ENCODE data around the gene EPC2.

DNA sequence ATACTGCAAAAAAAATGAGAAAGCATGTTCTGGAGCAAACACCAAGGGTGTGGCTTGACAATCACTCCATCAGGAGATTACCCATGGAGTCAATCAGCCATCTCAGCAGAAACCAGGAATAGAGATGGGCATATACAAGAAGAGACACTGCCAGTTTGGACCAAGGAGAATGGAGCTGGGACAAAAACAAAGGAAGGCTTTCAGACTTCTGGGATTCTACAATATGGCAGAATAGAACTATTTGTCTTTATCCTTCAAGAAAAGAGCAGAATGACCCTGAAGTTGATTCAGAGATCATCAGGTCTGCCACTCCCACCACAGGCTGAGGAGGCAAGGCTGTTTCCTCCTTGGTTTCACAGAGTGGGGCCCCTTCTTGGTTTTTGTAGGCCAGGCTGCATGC lies 182.2 kb downstream of the EPC2 start:
- TF ChIP-seq, protein P1, sequence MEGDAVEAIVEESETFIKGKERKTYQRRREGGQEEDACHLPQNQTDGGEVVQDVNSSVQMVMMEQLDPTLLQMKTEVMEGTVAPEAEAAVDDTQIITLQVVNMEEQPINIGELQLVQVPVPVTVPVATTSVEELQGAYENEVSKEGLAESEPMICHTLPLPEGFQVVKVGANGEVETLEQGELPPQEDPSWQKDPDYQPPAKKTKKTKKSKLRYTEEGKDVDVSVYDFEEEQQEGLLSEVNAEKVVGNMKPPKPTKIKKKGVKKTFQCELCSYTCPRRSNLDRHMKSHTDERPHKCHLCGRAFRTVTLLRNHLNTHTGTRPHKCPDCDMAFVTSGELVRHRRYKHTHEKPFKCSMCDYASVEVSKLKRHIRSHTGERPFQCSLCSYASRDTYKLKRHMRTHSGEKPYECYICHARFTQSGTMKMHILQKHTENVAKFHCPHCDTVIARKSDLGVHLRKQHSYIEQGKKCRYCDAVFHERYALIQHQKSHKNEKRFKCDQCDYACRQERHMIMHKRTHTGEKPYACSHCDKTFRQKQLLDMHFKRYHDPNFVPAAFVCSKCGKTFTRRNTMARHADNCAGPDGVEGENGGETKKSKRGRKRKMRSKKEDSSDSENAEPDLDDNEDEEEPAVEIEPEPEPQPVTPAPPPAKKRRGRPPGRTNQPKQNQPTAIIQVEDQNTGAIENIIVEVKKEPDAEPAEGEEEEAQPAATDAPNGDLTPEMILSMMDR (IDR thresholded peaks at IDR 0.05): no peak
- no peak for TF ChIP-seq NR1H2 (CRISPR knock-in tag; IDR thresholded peaks at IDR 0.05)
- TF ChIP-seq, protein P2, sequence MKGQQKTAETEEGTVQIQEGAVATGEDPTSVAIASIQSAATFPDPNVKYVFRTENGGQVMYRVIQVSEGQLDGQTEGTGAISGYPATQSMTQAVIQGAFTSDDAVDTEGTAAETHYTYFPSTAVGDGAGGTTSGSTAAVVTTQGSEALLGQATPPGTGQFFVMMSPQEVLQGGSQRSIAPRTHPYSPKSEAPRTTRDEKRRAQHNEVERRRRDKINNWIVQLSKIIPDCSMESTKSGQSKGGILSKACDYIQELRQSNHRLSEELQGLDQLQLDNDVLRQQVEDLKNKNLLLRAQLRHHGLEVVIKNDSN (CRISPR knock-in tag; IDR thresholded peaks at IDR 0.05): no peak
- TF ChIP-seq MYBL2 (CRISPR knock-in tag; IDR thresholded peaks at IDR 0.05): no peak
- TF ChIP-seq SMAD3 (CRISPR knock-in tag; IDR thresholded peaks at IDR 0.05; ENCODE audit: borderline replicate concordance): no peak
- TF ChIP-seq, protein P3, sequence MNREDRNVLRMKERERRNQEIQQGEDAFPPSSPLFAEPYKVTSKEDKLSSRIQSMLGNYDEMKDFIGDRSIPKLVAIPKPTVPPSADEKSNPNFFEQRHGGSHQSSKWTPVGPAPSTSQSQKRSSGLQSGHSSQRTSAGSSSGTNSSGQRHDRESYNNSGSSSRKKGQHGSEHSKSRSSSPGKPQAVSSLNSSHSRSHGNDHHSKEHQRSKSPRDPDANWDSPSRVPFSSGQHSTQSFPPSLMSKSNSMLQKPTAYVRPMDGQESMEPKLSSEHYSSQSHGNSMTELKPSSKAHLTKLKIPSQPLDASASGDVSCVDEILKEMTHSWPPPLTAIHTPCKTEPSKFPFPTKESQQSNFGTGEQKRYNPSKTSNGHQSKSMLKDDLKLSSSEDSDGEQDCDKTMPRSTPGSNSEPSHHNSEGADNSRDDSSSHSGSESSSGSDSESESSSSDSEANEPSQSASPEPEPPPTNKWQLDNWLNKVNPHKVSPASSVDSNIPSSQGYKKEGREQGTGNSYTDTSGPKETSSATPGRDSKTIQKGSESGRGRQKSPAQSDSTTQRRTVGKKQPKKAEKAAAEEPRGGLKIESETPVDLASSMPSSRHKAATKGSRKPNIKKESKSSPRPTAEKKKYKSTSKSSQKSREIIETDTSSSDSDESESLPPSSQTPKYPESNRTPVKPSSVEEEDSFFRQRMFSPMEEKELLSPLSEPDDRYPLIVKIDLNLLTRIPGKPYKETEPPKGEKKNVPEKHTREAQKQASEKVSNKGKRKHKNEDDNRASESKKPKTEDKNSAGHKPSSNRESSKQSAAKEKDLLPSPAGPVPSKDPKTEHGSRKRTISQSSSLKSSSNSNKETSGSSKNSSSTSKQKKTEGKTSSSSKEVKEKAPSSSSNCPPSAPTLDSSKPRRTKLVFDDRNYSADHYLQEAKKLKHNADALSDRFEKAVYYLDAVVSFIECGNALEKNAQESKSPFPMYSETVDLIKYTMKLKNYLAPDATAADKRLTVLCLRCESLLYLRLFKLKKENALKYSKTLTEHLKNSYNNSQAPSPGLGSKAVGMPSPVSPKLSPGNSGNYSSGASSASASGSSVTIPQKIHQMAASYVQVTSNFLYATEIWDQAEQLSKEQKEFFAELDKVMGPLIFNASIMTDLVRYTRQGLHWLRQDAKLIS (CRISPR knock-in tag; IDR thresholded peaks at IDR 0.05; ENCODE audit: borderline replicate concordance): no peak
- TF ChIP-seq GRHL2 (CRISPR knock-in tag; IDR thresholded peaks at IDR 0.05; ENCODE audit: insufficient replicate concordance, severe bottlenecking): no peak
- TF ChIP-seq, protein P4, sequence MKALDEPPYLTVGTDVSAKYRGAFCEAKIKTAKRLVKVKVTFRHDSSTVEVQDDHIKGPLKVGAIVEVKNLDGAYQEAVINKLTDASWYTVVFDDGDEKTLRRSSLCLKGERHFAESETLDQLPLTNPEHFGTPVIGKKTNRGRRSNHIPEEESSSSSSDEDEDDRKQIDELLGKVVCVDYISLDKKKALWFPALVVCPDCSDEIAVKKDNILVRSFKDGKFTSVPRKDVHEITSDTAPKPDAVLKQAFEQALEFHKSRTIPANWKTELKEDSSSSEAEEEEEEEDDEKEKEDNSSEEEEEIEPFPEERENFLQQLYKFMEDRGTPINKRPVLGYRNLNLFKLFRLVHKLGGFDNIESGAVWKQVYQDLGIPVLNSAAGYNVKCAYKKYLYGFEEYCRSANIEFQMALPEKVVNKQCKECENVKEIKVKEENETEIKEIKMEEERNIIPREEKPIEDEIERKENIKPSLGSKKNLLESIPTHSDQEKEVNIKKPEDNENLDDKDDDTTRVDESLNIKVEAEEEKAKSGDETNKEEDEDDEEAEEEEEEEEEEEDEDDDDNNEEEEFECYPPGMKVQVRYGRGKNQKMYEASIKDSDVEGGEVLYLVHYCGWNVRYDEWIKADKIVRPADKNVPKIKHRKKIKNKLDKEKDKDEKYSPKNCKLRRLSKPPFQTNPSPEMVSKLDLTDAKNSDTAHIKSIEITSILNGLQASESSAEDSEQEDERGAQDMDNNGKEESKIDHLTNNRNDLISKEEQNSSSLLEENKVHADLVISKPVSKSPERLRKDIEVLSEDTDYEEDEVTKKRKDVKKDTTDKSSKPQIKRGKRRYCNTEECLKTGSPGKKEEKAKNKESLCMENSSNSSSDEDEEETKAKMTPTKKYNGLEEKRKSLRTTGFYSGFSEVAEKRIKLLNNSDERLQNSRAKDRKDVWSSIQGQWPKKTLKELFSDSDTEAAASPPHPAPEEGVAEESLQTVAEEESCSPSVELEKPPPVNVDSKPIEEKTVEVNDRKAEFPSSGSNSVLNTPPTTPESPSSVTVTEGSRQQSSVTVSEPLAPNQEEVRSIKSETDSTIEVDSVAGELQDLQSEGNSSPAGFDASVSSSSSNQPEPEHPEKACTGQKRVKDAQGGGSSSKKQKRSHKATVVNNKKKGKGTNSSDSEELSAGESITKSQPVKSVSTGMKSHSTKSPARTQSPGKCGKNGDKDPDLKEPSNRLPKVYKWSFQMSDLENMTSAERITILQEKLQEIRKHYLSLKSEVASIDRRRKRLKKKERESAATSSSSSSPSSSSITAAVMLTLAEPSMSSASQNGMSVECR (CRISPR knock-in tag; IDR thresholded peaks at IDR 0.05; ENCODE audit: borderline replicate concordance): no peak
- no peak for TF ChIP-seq TEAD4 (CRISPR knock-in tag; IDR thresholded peaks at IDR 0.05)
- TF ChIP-seq JUN (CRISPR knock-in tag; IDR thresholded peaks at IDR 0.05): no peak
- TF ChIP-seq CREB1 (CRISPR knock-in tag; IDR thresholded peaks at IDR 0.05): no peak

All from WTC11 (cell line).